HEK293 (cell line): ENCODE measurements around the gene MOB4.

Experiments
- HOXA7 ChIP-seq: sonication (generic); formaldehyde crosslinking; IDR thresholded peaks from 2 replicates; pipeline ENCODE4 v1.8.1; 2022; ENCODE audit warnings: missing genetic modification reagents, borderline replicate concordance
- PRDM10 ChIP-seq: fragments of 450-650 bp; formaldehyde crosslinking; IDR thresholded peaks from 2 replicates; pipeline ENCODE4 v1.5.1; 2016; ENCODE audit warnings: missing biosample characterization, missing genetic modification characterization
- TCF7L2 ChIP-seq: IDR thresholded peaks from 2 replicates; pipeline ENCODE4 v1.6.1; 2011; ENCODE audit warnings: low read depth, mild to moderate bottlenecking, inconsistent platforms, low read length, moderate library complexity, borderline replicate concordance
- WT1 ChIP-seq: fragments of 450-650 bp; formaldehyde crosslinking; IDR thresholded peaks from 2 replicates; pipeline ENCODE4 v1.5.1; 2016; ENCODE audit warnings: missing biosample characterization, missing genetic modification characterization
- YY2 ChIP-seq: fragments of 450-650 bp; formaldehyde crosslinking; IDR thresholded peaks from 2 replicates; pipeline ENCODE4 v1.5.1; 2016; ENCODE audit warnings: missing biosample characterization, missing genetic modification characterization
- ZNF140 ChIP-seq: fragments of 450-650 bp; formaldehyde crosslinking; IDR thresholded peaks from 2 replicates; pipeline ENCODE4 v1.5.1; 2016; ENCODE audit warnings: missing biosample characterization, missing genetic modification characterization
- ZNF146 ChIP-seq: fragments of 450-650 bp; formaldehyde crosslinking; IDR thresholded peaks from 2 replicates; pipeline ENCODE4 v1.5.1; 2016; ENCODE audit warnings: missing biosample characterization, missing genetic modification characterization
- ZNF248 ChIP-seq: fragments of 450-650 bp; formaldehyde crosslinking; IDR thresholded peaks from 2 replicates; pipeline ENCODE4 v1.5.1; 2017; ENCODE audit warnings: missing biosample characterization, missing genetic modification characterization
- ZNF292 ChIP-seq: fragments of 450-650 bp; formaldehyde crosslinking; IDR thresholded peaks from 2 replicates; pipeline ENCODE4 v1.5.1; 2016; ENCODE audit warnings: low read depth, missing biosample characterization, missing genetic modification characterization, borderline replicate concordance
- ZNF362 ChIP-seq: fragments of 450-650 bp; formaldehyde crosslinking; IDR thresholded peaks from 2 replicates; pipeline ENCODE4 v1.5.1; 2016; ENCODE audit warnings: missing biosample characterization, missing genetic modification characterization
- ZNF433 ChIP-seq: fragments of 450-650 bp; formaldehyde crosslinking; IDR thresholded peaks from 2 replicates; pipeline ENCODE4 v1.5.1; 2016; ENCODE audit warnings: missing biosample characterization, missing genetic modification characterization, low read depth
- ZNF488 ChIP-seq: fragments of 450-650 bp; formaldehyde crosslinking; IDR thresholded peaks from 2 replicates; pipeline ENCODE4 v1.5.1; 2016; ENCODE audit warnings: missing biosample characterization, missing genetic modification characterization
- ZNF513 ChIP-seq: fragments of 450-650 bp; IDR thresholded peaks from 2 replicates; pipeline ENCODE4 v1.5.1; 2018; ENCODE audit warnings: missing biosample characterization, missing genetic modification characterization
- ZNF560 ChIP-seq: fragments of 450-650 bp; formaldehyde crosslinking; IDR thresholded peaks from 2 replicates; pipeline ENCODE4 v1.5.1; 2017; ENCODE audit warnings: missing biosample characterization, missing genetic modification characterization, borderline replicate concordance
- ZNF585B ChIP-seq: fragments of 450-650 bp; formaldehyde crosslinking; IDR thresholded peaks from 2 replicates; pipeline ENCODE4 v1.5.1; 2016; ENCODE audit warnings: missing biosample characterization, missing genetic modification characterization
- ZNF621 ChIP-seq: fragments of 450-650 bp; formaldehyde crosslinking; IDR thresholded peaks from 2 replicates; pipeline ENCODE4 v1.5.1; 2017; ENCODE audit warnings: missing biosample characterization, missing genetic modification characterization
- ZNF830 ChIP-seq: fragments of 450-650 bp; IDR thresholded peaks from 2 replicates; pipeline ENCODE4 v1.5.0; 2018; ENCODE audit warnings: missing biosample characterization, missing genetic modification characterization, low read depth, mild to moderate bottlenecking, moderate library complexity
- TF ChIP-seq, protein P1 (sequence below): fragments of 450-650 bp; formaldehyde crosslinking; conservative IDR thresholded peaks from 2 replicates; pipeline ENCODE4 v1.5.1; 2016; ENCODE audit warnings: low read depth, missing biosample characterization, missing genetic modification characterization
- TF ChIP-seq, protein P2 (sequence below): fragments of 450-650 bp; formaldehyde crosslinking; IDR thresholded peaks from 2 replicates; pipeline ENCODE4 v1.5.1; 2016; ENCODE audit warnings: missing biosample characterization, missing genetic modification characterization, borderline replicate concordance

MOB4 gene

DNA sequence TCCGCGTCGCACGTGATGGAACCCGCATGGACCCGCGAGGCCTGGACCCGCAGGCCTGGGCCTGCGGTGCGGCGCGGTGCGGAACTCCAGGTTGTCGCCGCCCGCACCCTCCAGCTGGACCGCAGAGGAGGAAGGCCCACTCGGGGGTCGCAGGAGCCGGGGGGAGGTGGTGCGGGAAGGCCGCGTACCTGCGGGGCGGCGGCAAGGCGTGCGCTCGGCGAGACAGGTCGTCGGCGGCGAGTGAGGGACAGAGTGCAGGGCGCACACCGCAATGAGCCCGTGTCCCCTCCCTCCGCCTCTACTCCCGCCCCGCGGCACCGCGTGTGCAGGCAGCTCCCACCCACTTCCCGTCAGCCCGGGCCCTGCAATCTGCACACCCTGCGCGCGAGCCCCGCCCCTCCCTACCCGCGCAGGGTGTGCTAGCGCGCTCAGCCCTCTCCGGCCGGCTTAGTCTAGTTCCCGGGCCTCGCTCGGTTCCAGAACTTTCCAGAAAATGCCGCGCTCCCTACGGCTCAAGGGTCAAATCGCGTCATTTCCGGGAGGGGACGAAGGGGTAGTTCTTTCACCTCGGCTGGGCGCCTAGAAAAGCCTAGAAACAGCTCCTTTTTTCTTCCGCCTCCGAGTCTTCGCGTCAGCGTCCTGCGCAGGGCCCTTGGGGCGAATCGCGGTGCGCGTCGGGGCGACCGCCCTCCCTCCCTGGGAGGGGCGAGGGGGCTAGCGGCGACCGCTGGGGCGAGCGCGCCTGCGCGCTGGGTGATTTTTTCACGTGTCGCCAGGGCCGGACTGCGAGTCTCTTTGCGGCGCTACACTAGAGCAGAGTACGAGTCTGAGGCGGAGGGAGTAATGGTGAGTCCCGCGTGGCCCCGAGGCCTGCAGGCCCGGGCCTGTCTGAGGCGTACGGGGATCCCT, 16.0 kb upstream of the MOB4 start, which contains the start of the genes HSPD1 and HSPE1 (continued):
- no peak for TF ChIP-seq ZNF140 (tag by site-specific recombination)
- no peak for TF ChIP-seq ZNF621 (tag by site-specific recombination)
- peak; percentile 22; the same call in 1 of the 2 replicates for TF ChIP-seq ZNF585B (tag by site-specific recombination)
- TF ChIP-seq HOXA7 (CRISPR knock-in tag) = no peak
- TF ChIP-seq ZNF488 (tag by site-specific recombination) = no peak
- TF ChIP-seq ZNF292 (tag by site-specific recombination) = no peak
- TF ChIP-seq PRDM10 (tag by site-specific recombination) = peak; percentile 63
- peak; percentile 89 for TF ChIP-seq ZNF362 (tag by site-specific recombination)
- TF ChIP-seq TCF7L2 = no peak
- peak; percentile 76 for TF ChIP-seq YY2 (tag by site-specific recombination)
- TF ChIP-seq ZNF248 (tag by site-specific recombination) = no peak
- TF ChIP-seq ZNF433 (tag by site-specific recombination) = no peak
- no peak for TF ChIP-seq ZNF513 (tag by site-specific recombination)
- TF ChIP-seq WT1 (tag by site-specific recombination) = peak; percentile 83
- peak; percentile 20; the same call in 1 of the 2 replicates for TF ChIP-seq ZNF146 (tag by site-specific recombination)
- no peak for TF ChIP-seq ZNF830
- TF ChIP-seq, protein P1, sequence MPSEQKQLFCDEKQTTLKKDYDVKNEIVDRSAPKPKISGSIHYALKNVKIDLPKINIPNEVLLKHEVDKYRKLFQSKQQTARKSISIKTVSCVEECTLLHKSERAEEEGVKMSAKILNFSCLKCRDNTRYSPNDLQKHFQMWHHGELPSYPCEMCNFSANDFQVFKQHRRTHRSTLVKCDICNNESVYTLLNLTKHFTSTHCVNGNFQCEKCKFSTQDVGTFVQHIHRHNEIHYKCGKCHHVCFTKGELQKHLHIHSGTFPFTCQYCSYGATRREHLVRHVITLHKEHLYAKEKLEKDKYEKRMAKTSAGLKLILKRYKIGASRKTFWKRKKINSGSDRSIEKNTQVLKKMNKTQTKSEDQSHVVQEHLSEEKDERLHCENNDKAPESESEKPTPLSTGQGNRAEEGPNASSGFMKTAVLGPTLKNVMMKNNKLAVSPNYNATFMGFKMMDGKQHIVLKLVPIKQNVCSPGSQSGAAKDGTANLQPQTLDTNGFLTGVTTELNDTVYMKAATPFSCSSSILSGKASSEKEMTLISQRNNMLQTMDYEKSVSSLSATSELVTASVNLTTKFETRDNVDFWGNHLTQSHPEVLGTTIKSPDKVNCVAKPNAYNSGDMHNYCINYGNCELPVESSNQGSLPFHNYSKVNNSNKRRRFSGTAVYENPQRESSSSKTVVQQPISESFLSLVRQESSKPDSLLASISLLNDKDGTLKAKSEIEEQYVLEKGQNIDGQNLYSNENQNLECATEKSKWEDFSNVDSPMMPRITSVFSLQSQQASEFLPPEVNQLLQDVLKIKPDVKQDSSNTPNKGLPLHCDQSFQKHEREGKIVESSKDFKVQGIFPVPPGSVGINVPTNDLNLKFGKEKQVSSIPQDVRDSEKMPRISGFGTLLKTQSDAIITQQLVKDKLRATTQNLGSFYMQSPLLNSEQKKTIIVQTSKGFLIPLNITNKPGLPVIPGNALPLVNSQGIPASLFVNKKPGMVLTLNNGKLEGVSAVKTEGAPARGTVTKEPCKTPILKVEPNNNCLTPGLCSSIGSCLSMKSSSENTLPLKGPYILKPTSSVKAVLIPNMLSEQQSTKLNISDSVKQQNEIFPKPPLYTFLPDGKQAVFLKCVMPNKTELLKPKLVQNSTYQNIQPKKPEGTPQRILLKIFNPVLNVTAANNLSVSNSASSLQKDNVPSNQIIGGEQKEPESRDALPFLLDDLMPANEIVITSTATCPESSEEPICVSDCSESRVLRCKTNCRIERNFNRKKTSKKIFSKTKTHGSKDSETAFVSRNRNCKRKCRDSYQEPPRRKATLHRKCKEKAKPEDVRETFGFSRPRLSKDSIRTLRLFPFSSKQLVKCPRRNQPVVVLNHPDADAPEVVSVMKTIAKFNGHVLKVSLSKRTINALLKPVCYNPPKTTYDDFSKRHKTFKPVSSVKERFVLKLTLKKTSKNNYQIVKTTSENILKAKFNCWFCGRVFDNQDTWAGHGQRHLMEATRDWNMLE (tag by site-specific recombination) = peak; percentile 97
- TF ChIP-seq, protein P2, sequence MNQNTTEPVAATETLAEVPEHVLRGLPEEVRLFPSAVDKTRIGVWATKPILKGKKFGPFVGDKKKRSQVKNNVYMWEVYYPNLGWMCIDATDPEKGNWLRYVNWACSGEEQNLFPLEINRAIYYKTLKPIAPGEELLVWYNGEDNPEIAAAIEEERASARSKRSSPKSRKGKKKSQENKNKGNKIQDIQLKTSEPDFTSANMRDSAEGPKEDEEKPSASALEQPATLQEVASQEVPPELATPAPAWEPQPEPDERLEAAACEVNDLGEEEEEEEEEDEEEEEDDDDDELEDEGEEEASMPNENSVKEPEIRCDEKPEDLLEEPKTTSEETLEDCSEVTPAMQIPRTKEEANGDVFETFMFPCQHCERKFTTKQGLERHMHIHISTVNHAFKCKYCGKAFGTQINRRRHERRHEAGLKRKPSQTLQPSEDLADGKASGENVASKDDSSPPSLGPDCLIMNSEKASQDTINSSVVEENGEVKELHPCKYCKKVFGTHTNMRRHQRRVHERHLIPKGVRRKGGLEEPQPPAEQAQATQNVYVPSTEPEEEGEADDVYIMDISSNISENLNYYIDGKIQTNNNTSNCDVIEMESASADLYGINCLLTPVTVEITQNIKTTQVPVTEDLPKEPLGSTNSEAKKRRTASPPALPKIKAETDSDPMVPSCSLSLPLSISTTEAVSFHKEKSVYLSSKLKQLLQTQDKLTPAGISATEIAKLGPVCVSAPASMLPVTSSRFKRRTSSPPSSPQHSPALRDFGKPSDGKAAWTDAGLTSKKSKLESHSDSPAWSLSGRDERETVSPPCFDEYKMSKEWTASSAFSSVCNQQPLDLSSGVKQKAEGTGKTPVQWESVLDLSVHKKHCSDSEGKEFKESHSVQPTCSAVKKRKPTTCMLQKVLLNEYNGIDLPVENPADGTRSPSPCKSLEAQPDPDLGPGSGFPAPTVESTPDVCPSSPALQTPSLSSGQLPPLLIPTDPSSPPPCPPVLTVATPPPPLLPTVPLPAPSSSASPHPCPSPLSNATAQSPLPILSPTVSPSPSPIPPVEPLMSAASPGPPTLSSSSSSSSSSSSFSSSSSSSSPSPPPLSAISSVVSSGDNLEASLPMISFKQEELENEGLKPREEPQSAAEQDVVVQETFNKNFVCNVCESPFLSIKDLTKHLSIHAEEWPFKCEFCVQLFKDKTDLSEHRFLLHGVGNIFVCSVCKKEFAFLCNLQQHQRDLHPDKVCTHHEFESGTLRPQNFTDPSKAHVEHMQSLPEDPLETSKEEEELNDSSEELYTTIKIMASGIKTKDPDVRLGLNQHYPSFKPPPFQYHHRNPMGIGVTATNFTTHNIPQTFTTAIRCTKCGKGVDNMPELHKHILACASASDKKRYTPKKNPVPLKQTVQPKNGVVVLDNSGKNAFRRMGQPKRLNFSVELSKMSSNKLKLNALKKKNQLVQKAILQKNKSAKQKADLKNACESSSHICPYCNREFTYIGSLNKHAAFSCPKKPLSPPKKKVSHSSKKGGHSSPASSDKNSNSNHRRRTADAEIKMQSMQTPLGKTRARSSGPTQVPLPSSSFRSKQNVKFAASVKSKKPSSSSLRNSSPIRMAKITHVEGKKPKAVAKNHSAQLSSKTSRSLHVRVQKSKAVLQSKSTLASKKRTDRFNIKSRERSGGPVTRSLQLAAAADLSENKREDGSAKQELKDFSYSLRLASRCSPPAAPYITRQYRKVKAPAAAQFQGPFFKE (tag by site-specific recombination) = no peak
- no peak for TF ChIP-seq ZNF560
